Measurements from ENCODE around the gene GTF2H2.
"Not testable (repeated sequence)": the region's sequence is repeated elsewhere in the genome, so short reads cannot be mapped to it uniquely, and the experiment has no call there.

GTF2H2 gene

DNA sequence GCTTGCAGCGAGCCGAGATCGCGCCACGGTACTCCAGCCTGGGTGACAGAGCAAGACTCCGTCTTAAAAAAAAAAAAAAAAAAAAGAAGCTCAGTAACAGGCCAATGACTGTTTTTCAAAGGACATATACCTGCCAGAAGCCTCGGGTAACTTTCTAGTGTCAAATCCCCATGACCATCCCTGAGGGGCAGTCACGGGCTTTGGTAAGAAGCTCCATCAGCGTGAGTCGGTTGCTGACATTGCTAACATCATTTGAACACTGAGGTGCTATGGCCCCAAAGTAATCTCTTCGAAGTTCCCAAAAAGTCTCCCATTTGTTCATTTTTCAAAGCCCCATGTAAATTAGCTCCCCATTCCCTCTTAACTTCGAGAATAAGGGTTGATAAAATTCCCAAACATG, 53.9 kb downstream of the GTF2H2 start:
- DNase-seq, result no peak

DNA sequence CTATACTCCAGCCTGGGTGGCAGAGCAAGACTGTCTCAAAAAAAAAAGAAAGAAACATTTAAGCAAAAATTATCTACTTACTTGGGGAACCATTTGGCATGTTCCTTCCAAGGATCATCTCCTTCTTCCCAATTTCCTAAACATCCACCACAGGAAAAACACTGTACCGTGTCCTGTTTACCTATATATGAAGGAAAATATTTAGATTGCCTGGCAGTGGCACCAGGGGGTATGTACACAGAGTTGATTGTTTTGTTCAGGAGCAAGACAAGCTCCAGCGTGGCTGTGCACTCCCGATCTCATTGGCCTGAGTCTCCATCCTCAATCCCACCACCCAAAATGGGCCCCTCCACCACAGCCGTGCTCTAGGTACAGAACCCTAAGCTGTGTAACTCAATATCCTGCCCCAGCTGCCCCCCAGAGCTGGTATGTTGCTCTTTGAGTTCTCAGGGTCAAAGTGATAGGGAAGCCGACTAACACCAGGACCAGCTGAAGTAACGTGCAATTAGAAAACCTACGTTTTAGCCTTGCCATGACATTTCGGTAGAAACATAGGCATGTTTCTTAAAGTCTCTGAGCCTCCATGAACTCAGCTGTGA, 56.2 kb downstream of the GTF2H2 start:
- no peak for DNase-seq

DNA sequence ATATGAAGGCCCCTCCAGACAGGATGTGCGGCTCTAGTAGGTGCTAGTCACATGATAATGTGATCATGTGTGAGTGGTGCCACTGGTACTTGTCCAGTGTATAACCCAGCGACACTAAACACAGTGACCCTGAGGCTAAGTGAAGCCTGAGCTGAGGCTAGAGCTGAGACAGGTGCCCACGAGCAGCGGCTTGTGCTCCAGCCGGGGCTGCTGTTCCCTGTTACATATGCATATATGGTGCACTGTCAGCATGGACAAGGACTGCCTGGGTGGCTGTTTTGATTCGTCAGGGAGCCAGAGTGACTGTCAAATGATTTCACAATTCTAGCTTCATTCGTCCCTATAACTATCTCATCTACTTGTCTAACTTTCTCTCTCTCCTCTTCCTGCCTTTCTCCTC, 60.5 kb downstream of the GTF2H2 start:
- DNase-seq, result not testable (repeated sequence)
